NCI-H2196 treated with DMSO at 0.1 percent for 48 hours (cell line): ENCODE measurements around the gene FOXR1.

Experiments used
- DNase-seq: peaks from one replicate; lab custom pipeline; 2025; ENCODE audit not compliant: unreplicated experiment; lab: John Stamatoyannopoulos, UW

Gene FOXR1

DNA sequence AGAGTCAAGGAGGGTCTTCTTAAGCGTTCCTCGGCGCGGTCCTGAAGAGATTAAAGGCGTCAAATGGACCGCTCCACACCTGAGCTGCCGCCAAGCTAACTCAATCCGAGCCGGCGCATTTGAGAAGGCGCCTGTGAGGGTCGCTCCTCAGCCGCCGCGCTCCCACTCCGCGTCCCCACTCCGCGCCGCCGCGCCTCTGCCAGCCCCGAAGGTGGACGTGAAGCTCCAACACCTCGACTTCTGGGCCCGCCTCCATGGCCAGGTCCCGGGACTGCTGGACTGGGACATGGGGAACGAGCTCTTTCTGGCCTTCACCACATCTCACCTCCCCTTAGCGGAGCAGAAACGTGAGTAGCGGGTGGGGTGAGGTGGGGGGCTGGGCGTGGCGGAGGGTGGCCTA is at the start of gene FOXR1:
Gene FOXR1, plus strand, starts transcription at position 116 of the 400 bp plus-strand sequence. Its CDS starts 171 bp downstream, at position 287.
- DNase-seq, result no peak

DNA sequence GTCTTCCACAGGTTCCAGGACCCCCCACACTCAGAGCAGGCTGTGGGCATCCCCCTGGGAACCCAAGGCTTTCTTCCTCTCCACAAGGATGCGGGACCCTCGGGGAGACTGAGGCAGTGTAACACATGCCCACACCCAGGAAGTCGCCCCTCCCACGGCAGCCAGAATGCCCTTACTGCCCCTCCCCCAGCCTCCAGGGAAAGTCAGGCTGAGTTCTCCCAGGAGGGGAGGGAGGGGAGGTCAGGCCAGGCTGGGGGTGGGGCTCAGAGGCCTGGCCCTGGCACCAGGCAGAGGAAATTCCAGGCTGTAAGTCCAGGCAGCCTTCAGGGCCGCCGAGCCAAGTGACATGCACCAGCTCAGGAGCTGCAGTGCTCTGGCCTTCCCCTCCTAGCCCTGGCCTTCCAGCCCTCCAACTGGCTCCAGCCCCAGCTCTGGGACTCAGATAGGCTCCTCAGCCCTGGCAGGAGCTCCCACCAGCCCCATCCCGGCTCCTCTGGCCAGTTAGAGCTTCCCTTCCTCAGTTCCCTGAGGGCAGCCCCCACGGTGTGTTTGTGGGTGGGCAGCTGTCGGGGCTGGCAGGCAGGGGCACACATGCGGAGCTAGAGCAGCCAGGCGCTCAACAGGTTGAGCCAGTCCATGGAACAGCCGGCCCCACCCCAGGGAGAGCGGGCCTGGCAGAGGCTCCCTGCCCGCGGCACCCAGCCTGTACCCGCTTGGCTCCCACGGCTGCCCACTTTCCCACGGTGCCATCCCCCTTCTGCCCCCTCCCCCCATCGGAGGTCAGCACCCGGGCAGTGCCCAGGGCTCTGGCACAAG is 49.4 kb upstream of the FOXR1 start:
- no peak for DNase-seq

GRCh38 chr11:118922745-118923627 is 48.6 kb upstream of the FOXR1 start:
- DNase-seq, result no peak

GRCh38 chr11:118923721-118924587 is 47.6 kb upstream of the FOXR1 start:
- DNase-seq, result no peak

GRCh38 chr11:118924591-118925585 is 46.7 kb upstream of the FOXR1 start:
- no peak for DNase-seq

- no peak for DNase-seq
Observed at GRCh38 chr11:118927554-118928100, 43.9 kb upstream of the FOXR1 start.

- peak; percentile 96 for DNase-seq
Observed at GRCh38 chr11:118928101-118928869, 43.3 kb upstream of the FOXR1 start.

- DNase-seq, result peak; percentile 54
Observed at GRCh38 chr11:118928870-118929500, 42.6 kb upstream of the FOXR1 start.

DNA sequence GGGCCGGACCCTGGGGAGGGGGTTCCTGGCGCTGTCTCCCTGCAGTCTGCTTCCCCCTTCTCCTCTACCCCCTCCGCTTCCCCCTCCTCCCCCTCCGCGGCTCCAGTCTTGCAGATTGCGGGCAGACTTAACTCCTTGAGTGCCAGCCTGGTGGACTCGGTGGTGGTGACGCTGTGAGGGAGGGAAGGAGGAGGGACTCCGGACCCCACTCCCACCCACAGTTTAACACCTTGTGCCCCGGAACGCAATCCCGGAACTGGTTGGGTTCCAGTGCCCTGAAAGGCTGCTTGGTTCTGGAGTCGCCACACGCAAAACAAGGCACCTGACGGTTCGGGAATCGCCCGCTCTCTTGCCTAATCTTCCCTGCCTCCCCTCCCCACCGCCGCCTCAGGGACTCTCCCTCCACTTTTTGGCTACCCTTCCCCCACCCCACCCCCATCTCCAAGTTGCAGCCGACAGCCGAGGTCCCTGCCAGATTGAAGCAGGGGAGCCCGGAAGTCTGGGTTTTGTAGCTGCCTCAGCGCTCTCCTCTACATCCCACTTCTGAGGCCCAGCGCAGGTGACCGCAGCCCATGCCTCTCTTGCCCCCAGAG is 42.0 kb upstream of the FOXR1 start:
- peak; percentile 61 for DNase-seq

DNA sequence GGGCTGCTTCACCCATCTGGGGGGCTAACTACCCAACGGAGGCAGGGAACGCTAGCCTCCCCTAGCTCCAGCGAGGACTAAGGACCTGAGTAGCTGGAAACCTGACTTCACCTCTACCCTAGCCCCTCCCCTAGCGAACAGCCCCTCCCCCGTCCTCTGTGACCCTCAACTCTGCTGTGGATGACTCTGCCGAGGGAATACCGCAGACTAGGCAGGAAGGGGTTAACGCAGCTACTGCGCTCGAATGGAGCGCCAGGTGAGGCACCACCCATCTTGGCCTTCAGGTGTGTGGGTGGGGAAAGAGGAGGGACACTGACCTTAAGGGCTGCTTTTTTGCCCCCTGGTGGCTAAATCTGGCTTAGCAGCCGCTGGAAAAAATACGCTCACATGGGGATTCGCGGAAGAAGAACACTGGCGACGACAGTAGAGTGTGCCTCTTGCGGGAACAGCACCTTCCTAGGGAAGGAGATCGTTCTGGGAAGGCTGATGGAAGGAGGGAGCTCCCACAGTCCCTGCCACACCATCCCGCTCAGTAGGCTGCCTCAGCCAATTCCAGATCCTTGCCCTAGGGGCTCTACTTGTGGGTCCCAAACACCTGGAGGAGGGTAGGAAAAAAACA is 41.4 kb upstream of the FOXR1 start:
- peak; percentile 81 for DNase-seq

DNA sequence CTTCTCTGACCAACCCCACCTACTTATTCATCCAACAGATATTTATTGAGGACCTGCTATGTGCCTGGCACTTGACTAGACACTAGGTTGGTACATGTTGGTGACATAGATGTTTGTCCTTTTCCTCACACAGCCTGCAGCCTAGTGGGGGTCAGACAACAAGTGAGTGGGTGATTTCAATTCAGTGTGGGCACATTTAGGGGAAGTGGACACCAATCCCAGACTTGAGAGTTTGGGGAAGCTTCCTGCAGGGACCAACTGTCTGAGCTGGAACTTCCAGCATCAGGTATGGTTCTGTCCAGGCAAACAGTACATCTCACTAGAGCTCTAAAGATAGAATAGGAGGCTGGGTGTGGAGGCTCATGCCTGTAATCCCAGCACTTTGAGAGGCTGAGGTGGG is 40.0 kb upstream of the FOXR1 start:
- DNase-seq, result no peak

- no peak for DNase-seq
Observed at GRCh38 chr11:118933486-118933885, 38.1 kb upstream of the FOXR1 start.

DNA sequence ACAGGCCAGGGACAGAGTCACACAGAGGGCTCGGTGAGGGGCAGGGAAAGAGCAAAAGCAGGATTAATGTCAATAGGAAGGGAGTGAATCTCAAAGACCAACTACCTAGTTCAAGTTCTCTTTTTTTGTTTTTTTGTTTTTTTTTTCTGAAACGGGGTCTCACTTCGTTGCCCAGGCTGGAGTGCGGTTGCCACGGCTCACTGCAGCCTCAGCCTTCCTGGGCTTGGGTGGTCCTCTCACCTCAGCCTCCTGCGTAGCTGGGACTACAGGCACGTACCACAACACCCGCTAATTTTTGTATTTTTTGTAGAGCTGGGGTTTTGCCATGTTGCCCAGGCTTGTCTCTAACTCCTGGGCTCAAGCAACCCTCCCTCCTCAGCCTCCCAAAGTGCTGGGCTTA is 36.2 kb upstream of the FOXR1 start:
- DNase-seq, result no peak

DNA sequence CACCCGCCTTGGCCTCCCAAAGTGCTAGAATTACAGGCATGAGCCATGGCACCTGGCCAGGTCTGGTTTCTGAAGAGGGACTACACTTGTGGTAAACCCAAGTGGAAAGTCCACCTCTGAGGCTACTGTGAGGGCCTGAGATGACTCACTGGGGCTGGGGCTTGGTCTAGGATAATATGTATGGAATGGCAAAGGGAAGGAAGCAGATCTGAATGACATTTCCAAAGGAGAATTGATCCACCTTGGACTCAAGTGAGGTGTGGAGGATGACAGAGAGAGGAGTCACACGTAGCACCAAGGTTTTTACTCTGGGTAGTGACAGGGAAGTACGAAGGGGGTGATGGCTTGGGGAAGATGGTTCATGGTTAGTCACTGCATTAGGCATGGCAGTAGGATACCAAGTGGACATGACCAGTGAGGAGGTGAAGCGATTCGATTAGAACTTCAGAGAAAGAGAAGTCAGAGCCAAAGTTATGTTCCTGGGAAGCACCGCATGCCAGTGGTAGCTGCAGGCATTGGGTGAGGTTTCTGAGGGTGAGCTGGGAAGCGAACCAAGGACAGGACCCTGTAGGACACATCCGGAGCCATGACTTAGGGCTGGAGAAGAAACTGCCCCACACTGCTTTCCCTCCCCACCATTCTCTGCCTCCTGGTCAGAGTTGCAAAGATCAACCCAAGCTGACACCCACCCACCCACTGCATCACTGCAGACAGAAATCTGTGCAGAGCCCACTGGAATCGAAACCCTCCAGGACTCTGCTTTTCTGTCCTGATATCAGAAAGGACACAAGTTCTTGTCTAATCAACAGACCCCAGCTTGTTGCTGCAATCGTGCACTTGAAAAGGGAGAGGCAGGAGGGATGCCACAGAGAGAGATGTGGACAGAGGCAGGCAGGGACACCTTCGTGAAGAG is 32.8 kb upstream of the FOXR1 start:
- no peak for DNase-seq

DNA sequence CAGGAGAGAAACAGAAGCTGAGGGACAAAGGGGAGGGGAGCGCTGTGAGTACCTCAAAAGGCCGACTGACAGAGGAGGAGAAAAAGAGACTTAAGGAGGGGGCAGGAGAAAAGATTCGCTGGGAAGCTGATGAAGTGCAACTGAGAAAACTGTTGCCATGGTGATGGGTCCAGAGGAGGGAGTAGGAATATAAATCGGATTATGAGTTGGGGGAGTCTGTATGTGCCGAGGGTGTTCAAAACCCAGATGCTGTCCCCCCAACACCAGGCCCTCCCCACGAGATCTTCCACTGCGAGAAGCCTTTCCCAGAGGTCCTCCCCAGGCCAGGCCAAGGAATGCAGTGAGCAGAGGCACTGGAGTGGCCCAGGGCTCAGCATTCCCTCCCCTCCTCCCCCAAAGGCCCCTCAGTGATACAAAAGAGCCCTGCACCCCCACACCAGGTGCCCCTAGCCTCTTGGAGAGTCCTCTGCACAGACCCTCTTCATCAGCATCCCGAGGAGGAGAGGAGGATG is 32.1 kb upstream of the FOXR1 start:
- DNase-seq, result no peak

DNA sequence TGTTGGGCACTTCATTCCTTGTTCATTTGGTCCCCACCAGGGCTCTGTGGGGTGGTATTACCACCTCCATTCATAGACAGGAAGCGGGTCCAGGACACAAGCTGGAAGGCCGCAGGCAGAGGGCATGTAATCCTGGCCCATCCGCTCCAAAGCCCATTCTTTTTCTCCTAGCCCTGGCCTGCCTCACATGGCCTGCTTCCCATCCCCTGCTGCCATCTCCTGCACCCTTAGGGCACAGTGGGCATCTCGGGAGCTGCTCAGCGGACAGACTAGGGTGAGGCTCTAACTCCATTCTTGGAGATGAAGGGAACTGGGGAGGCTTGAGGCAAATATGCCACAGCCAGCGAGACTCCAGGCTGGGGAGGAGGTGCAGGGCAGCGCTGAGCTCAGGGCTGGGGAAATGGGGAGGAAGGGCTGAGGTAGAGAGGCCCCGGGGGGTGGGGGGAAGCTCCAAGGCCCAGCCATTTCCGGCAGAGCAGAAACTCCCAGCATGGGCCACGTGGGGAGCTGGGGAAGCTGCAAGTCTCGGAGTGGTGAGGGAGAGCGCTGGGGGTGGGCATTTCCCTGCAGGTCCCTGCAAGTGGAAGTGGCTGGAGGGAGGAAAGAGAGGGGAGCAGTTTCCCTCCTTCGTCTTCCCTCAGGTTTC is 31.5 kb upstream of the FOXR1 start:
- no peak for DNase-seq
